Stimulated activated naive B cell treated with anti-CD40 and anti-IgM and Interleukin-4, amounts not matched to agents 10 μg/mL and 1 μg/mL and 100 μg/mL, for 72 hours (primary cell): ENCODE measurements around the gene MAD2L2.

Source experiments
- ATAC-seq, 2 donors: fragments of 150-1000 bp; cut with Tn5 transposase; replicated peaks; 2 replicates each; pipeline ENCODE4 v1.10.0; 2021; ENCODE audit warnings: moderate library complexity in 1 of 2
- DNase-seq: peaks from one replicate; pipeline ENCODE4 v3.0.0; 2021
- H3K27ac Mint-ChIP-seq: one replicate; pipeline ENCODE4 v1.8.0; 2022; ENCODE audit warnings: mild to moderate bottlenecking, mixed read lengths
- H3K27me3 Mint-ChIP-seq, 2 donors: one replicate each; pipeline ENCODE4 v1.8.0; 2022; ENCODE audit warnings: mixed read lengths in 2 of 2
- H3K36me3 Mint-ChIP-seq, 2 donors: one replicate each; pipeline ENCODE4 v1.8.0; 2022; ENCODE audit warnings: mixed read lengths in 2 of 2, mild to moderate bottlenecking in 1 of 2
- H3K4me1 Mint-ChIP-seq, 2 donors: one replicate each; pipeline ENCODE4 v1.8.0; 2022; ENCODE audit warnings: mixed read lengths in 2 of 2, mild to moderate bottlenecking in 1 of 2
- H3K4me3 Mint-ChIP-seq, 2 donors: one replicate each; pipeline ENCODE4 v1.8.0; 2022; ENCODE audit warnings: mild to moderate bottlenecking in 2 of 2, mixed read lengths in 2 of 2, moderate library complexity in 1 of 2
- H3K9me3 Mint-ChIP-seq, 2 donors: one replicate each; pipeline ENCODE4 v1.8.0; 2022; ENCODE audit warnings: mixed read lengths in 2 of 2, mild to moderate bottlenecking in 1 of 2

Gene MAD2L2

GRCh38 chr1:11682799-11683198 lies 1.9 kb upstream of the MAD2L2 start:
- Mint-ChIP-seq H3K4me1 (peaks cover 19 to 32% of the 10 kb centered on the region in 2 donors), H3K4me3 (no peak overlapping the region)

GRCh38 chr1:11682287-11682771 lies 1.4 kb upstream of the MAD2L2 start:
- H3K4me3 Mint-ChIP-seq: no peak overlapping the region
- peaks cover 0 to 5% of the 10 kb centered on the region in 2 donors for H3K27me3 Mint-ChIP-seq
- H3K9me3 Mint-ChIP-seq: no peaks in the 10 kb centered on the region
- peaks cover 19 to 32% of the 10 kb centered on the region in 2 donors for H3K4me1 Mint-ChIP-seq
- DNase-seq (no peak), ATAC-seq (no peak)
- no peaks in the 10 kb centered on the region for H3K36me3 Mint-ChIP-seq
- H3K27ac Mint-ChIP-seq: no peak overlapping the region

More at GRCh38 chr1:11682799-11683198, 1.9 kb upstream of the MAD2L2 start:
- DNase-seq (no peak), ATAC-seq (no peak)
- H3K9me3 Mint-ChIP-seq: no peaks in the 10 kb centered on the region
- no peak overlapping the region for H3K27ac Mint-ChIP-seq
- H3K27me3 Mint-ChIP-seq: peaks cover 1 to 8% of the 10 kb centered on the region in 2 donors
- H3K36me3 Mint-ChIP-seq: no peaks in the 10 kb centered on the region

- H3K4me1 Mint-ChIP-seq: peaks cover 19 to 32% of the 10 kb centered on the region in 2 donors
- no peak for DNase-seq
- peak overlapping the region; percentile 93 for H3K27ac Mint-ChIP-seq
- peak overlapping the region; percentile 93 to 94 for H3K4me3 Mint-ChIP-seq
- no peaks in the 10 kb centered on the region for H3K27me3 Mint-ChIP-seq
- no peaks in the 10 kb centered on the region for H3K9me3 Mint-ChIP-seq
- peak; percentile 34 to 38 for ATAC-seq
- peaks cover 6 to 7% of the 10 kb centered on the region in 2 donors for H3K36me3 Mint-ChIP-seq
Observed at GRCh38 chr1:11680270-11681070, 478 bp downstream of the MAD2L2 start.

GRCh38 chr1:11678442-11678841 lies 2.5 kb downstream of the MAD2L2 start:
- no peak overlapping the region for H3K4me3 Mint-ChIP-seq
- H3K27me3 Mint-ChIP-seq: no peaks in the 10 kb centered on the region
- peaks cover 11 to 22% of the 10 kb centered on the region in 2 donors for H3K4me1 Mint-ChIP-seq
- H3K27ac Mint-ChIP-seq: no peak overlapping the region
- DNase-seq (no peak), ATAC-seq (no peak)
- H3K9me3 Mint-ChIP-seq: no peaks in the 10 kb centered on the region
- peaks cover 18 to 19% of the 10 kb centered on the region in 2 donors for H3K36me3 Mint-ChIP-seq

GRCh38 chr1:11676386-11677103 lies 4.4 kb downstream of the MAD2L2 start:
- Mint-ChIP-seq H3K9me3 (no peaks in the 10 kb centered on the region), H3K27ac (no peak overlapping the region), H3K4me1 (peaks cover 10 to 15% of the 10 kb centered on the region in 2 donors), H3K36me3 (peaks cover 24 to 26% of the 10 kb centered on the region in 2 donors), H3K27me3 (no peaks in the 10 kb centered on the region), H3K4me3 (no peak overlapping the region)
- DNase-seq: no peak
- no peak for ATAC-seq

- Mint-ChIP-seq H3K4me3 (peak overlapping the region in 1 of 2 donors; percentile 14), H3K27ac (no peak overlapping the region), H3K9me3 (no peaks in the 10 kb centered on the region), H3K36me3 (peaks cover 26 to 30% of the 10 kb centered on the region in 2 donors), H3K27me3 (no peaks in the 10 kb centered on the region), H3K4me1 (peaks cover 14 to 19% of the 10 kb centered on the region in 2 donors)
- ATAC-seq (no peak), DNase-seq (no peak)
Observed at GRCh38 chr1:11675325-11675724, 5.6 kb downstream of the MAD2L2 start.

- Mint-ChIP-seq H3K4me3 (no peak overlapping the region), H3K4me1 (peaks cover 12 to 16% of the 10 kb centered on the region in 2 donors), H3K9me3 (no peaks in the 10 kb centered on the region), H3K36me3 (peaks cover 29 to 30% of the 10 kb centered on the region in 2 donors), H3K27ac (no peak overlapping the region), H3K27me3 (no peaks in the 10 kb centered on the region)
- no peak for DNase-seq
- no peak for ATAC-seq
Observed at GRCh38 chr1:11674488-11674887, 6.5 kb downstream of the MAD2L2 start.

GRCh38 chr1:11673089-11673769 lies 7.7 kb downstream of the MAD2L2 start:
- peaks cover 34 to 35% of the 10 kb centered on the region in 2 donors for H3K36me3 Mint-ChIP-seq

GRCh38 chr1:11671544-11672286 lies 9.2 kb downstream of the MAD2L2 start:
- Mint-ChIP-seq H3K27me3 (no peaks in the 10 kb centered on the region), H3K27ac (no peak overlapping the region), H3K4me1 (peaks cover 9 to 19% of the 10 kb centered on the region in 2 donors), H3K9me3 (no peaks in the 10 kb centered on the region), H3K36me3 (peaks cover 34 to 38% of the 10 kb centered on the region in 2 donors), H3K4me3 (no peak overlapping the region)
- ATAC-seq: no peak
- no peak for DNase-seq

More at GRCh38 chr1:11673089-11673769, 7.7 kb downstream of the MAD2L2 start:
- ATAC-seq (no peak), DNase-seq (no peak)
- no peak overlapping the region for H3K4me3 Mint-ChIP-seq
- no peak overlapping the region for H3K27ac Mint-ChIP-seq
- peaks cover 9 to 19% of the 10 kb centered on the region in 2 donors for H3K4me1 Mint-ChIP-seq
- H3K9me3 Mint-ChIP-seq: no peaks in the 10 kb centered on the region
- H3K27me3 Mint-ChIP-seq: no peaks in the 10 kb centered on the region

GRCh38 chr1:11671205-11671543 lies 9.8 kb downstream of the MAD2L2 start:
- H3K4me1 Mint-ChIP-seq: peaks cover 9 to 19% of the 10 kb centered on the region in 2 donors
- H3K27ac Mint-ChIP-seq: no peak overlapping the region
- peaks cover 34 to 38% of the 10 kb centered on the region in 2 donors for H3K36me3 Mint-ChIP-seq
- H3K9me3 Mint-ChIP-seq: no peaks in the 10 kb centered on the region
- H3K27me3 Mint-ChIP-seq: no peaks in the 10 kb centered on the region
- no peak for ATAC-seq
- DNase-seq: no peak
- no peak overlapping the region for H3K4me3 Mint-ChIP-seq

- Mint-ChIP-seq H3K36me3 (peaks cover 30 to 34% of the 10 kb centered on the region in 2 donors), H3K4me1 (peaks cover 9 to 23% of the 10 kb centered on the region in 2 donors), H3K27ac (no peak overlapping the region), H3K27me3 (no peaks in the 10 kb centered on the region), H3K4me3 (no peak overlapping the region), H3K9me3 (no peaks in the 10 kb centered on the region)
- DNase-seq (peak; percentile 47), ATAC-seq (peak; percentile 81 to 86)
Observed at GRCh38 chr1:11670747-11671146, 10.2 kb downstream of the MAD2L2 start.

- Mint-ChIP-seq H3K27ac (no peak overlapping the region), H3K4me3 (no peak overlapping the region)
- no peak for ATAC-seq
Observed at GRCh38 chr1:11668516-11668915, 12.4 kb downstream of the MAD2L2 start.

GRCh38 chr1:11664336-11665065 lies 16.4 kb downstream of the MAD2L2 start:
- peak; percentile 50 for DNase-seq
- no peaks in the 10 kb centered on the region for H3K9me3 Mint-ChIP-seq
- peak overlapping the region; percentile 78 to 84 for H3K4me3 Mint-ChIP-seq
- no peaks in the 10 kb centered on the region for H3K27me3 Mint-ChIP-seq
- H3K4me1 Mint-ChIP-seq: peaks cover 1 to 23% of the 10 kb centered on the region in 2 donors
- H3K36me3 Mint-ChIP-seq: peaks cover 16 to 25% of the 10 kb centered on the region in 2 donors
- peak; percentile 73 to 75 for ATAC-seq
- H3K27ac Mint-ChIP-seq: peak overlapping the region; percentile 37

More at GRCh38 chr1:11668516-11668915, 12.4 kb downstream of the MAD2L2 start:
- Mint-ChIP-seq H3K27me3 (no peaks in the 10 kb centered on the region), H3K4me1 (peaks cover 9 to 30% of the 10 kb centered on the region in 2 donors), H3K36me3 (peaks cover 16 to 20% of the 10 kb centered on the region in 2 donors), H3K9me3 (no peaks in the 10 kb centered on the region)
- no peak for DNase-seq
